DOHH2 (cell line): ENCODE results near the gene SOD3.

Experiments used
- CTCF ChIP-seq: fragments of 200-600 bp; sonication (generic); IDR thresholded peaks from one replicate; pipeline ENCODE4 v1.5.1; 2014; ENCODE audit warnings: antibody characterized with exemption, mild to moderate bottlenecking, low read depth, low read length; ENCODE audit not compliant: poor library complexity, severe bottlenecking
- EZH2phosphoT487 ChIP-seq: fragments of 200-600 bp; sonication (generic); IDR thresholded peaks from 2 replicates; pipeline ENCODE4 v1.6.1; 2017; ENCODE audit warnings: borderline replicate concordance, mild to moderate bottlenecking, antibody characterized with exemption, low read length, moderate library complexity, mixed read lengths

GRCh38 chr4:24792552-24792951 lies 2.8 kb upstream of the SOD3 start:
- no peak for TF ChIP-seq CTCF
- TF ChIP-seq EZH2phosphoT487, result no peak
